Thyroid gland (tissue), 4 donors: ENCODE results near the gene CCR5AS.
"Not testable (repeated sequence)": the region's sequence is repeated elsewhere in the genome, so short reads cannot be mapped to it uniquely, and the experiment has no call there.

Source experiments
- CTCF ChIP-seq, 6 experiments: fragments of 200-600 bp in 3 of 6; fragments of 450-650 bp in 3 of 6; sonication (generic) in 3 of 6; IDR thresholded peaks; one replicate each; pipeline ENCODE4 v1.5.1; 2016 to 2019; ENCODE audit warnings: antibody characterized with exemption in 6 of 6, mild to moderate bottlenecking in 2 of 6, inconsistent platforms in 1 of 6, moderate library complexity in 1 of 6
- POLR2A ChIP-seq, 2 donors: fragments of 450-650 bp; IDR thresholded peaks; one replicate each; pipeline ENCODE4 v1.6.1; 2017; ENCODE audit warnings: antibody characterized with exemption in 2 of 2, mild to moderate bottlenecking in 2 of 2, moderate library complexity in 1 of 2

- TF ChIP-seq CTCF, POLR2A (IDR thresholded peaks at IDR 0.05): not testable (repeated sequence)
Observed at GRCh38 chr3:46388847-46389246, 18.0 kb downstream of the CCR5AS start.
